ENCODE results near the gene LARP6. TPM values are rescaled to one million over a fixed set of nuclear protein-coding genes. Genes with fewer than 3 reads are reported as not detected.

LARP6 gene
- total and polyA plus RNA-seq, 2 of the 13 experiments (the other 11 are each of a cell fraction or from before 2014, with no cell fraction given) = 2.9 to 8.2 TPM

DNA sequence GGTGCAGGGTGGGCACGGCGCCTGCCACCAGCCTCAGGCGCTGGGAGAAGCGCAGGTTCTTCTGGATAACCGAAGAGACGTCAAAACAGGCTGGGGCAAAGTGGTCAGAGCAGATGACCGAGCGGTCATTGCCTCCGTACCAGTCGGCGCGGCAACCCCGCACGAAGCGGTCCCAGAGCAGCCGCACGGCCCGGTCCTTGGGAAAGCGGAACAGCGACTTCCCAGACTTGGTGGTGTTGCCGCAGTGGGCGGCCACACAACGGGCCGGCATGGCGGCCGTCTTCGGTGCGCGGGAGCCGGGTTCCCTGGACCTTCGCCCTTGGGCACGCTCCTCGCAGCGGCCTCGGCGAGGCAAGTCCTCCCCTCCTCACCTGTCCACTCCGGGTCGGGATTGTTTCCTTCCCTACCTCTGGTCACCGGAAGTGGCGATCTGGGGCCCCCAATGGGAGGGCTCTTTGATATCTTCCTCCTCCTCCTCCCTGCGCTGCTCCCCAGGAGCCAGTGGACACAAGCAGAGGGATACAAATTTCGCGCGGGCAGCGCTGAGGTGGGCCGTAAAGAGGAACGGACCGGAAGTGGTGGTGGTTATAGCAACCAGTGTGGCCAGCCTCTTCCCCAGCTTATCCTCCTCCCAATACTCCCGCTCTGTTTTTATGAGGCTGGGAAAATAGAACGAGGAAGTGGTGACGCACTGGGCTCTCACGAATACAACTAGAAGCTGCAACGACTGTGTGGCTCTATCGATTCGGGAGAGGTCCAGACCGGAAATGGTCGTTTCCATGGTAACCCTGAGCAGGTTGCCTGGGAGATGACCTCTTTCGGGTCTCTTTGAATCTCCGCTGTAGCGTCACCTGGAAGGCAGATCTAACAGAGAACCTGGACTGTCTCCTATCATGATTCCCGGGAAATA, 38.3 kb upstream of the LARP6 start, which contains the start of the genes LRRC49 and THAP10 (continued):
- TF ChIP-seq POGK (CRISPR knock-in tag; conservative IDR thresholded peaks at IDR 0.05) = 0 out of 2 replicates have a peak, but pooled peaks have one; percentile 32
- no peak for TF ChIP-seq ZFP82 (CRISPR knock-in tag; IDR thresholded peaks at IDR 0.05; ENCODE audit: borderline replicate concordance)
- no peak for TF ChIP-seq ZBTB26 (CRISPR knock-in tag; IDR thresholded peaks at IDR 0.05; ENCODE audit: borderline replicate concordance)
- 0 out of 2 replicates have a peak, but pooled peaks have one; percentile 13 for TF ChIP-seq HNF4A (CRISPR knock-in tag; IDR thresholded peaks at IDR 0.05)
- no peak for TF ChIP-seq ZNF430 (CRISPR knock-in tag; IDR thresholded peaks at IDR 0.05)
- TF ChIP-seq, protein P1, sequence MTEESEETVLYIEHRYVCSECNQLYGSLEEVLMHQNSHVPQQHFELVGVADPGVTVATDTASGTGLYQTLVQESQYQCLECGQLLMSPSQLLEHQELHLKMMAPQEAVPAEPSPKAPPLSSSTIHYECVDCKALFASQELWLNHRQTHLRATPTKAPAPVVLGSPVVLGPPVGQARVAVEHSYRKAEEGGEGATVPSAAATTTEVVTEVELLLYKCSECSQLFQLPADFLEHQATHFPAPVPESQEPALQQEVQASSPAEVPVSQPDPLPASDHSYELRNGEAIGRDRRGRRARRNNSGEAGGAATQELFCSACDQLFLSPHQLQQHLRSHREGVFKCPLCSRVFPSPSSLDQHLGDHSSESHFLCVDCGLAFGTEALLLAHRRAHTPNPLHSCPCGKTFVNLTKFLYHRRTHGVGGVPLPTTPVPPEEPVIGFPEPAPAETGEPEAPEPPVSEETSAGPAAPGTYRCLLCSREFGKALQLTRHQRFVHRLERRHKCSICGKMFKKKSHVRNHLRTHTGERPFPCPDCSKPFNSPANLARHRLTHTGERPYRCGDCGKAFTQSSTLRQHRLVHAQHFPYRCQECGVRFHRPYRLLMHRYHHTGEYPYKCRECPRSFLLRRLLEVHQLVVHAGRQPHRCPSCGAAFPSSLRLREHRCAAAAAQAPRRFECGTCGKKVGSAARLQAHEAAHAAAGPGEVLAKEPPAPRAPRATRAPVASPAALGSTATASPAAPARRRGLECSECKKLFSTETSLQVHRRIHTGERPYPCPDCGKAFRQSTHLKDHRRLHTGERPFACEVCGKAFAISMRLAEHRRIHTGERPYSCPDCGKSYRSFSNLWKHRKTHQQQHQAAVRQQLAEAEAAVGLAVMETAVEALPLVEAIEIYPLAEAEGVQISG (CRISPR knock-in tag; IDR thresholded peaks at IDR 0.05) = peak; percentile 85
- no peak for TF ChIP-seq CCDC6 (CRISPR knock-in tag; IDR thresholded peaks at IDR 0.05)
- TF ChIP-seq, protein P2, sequence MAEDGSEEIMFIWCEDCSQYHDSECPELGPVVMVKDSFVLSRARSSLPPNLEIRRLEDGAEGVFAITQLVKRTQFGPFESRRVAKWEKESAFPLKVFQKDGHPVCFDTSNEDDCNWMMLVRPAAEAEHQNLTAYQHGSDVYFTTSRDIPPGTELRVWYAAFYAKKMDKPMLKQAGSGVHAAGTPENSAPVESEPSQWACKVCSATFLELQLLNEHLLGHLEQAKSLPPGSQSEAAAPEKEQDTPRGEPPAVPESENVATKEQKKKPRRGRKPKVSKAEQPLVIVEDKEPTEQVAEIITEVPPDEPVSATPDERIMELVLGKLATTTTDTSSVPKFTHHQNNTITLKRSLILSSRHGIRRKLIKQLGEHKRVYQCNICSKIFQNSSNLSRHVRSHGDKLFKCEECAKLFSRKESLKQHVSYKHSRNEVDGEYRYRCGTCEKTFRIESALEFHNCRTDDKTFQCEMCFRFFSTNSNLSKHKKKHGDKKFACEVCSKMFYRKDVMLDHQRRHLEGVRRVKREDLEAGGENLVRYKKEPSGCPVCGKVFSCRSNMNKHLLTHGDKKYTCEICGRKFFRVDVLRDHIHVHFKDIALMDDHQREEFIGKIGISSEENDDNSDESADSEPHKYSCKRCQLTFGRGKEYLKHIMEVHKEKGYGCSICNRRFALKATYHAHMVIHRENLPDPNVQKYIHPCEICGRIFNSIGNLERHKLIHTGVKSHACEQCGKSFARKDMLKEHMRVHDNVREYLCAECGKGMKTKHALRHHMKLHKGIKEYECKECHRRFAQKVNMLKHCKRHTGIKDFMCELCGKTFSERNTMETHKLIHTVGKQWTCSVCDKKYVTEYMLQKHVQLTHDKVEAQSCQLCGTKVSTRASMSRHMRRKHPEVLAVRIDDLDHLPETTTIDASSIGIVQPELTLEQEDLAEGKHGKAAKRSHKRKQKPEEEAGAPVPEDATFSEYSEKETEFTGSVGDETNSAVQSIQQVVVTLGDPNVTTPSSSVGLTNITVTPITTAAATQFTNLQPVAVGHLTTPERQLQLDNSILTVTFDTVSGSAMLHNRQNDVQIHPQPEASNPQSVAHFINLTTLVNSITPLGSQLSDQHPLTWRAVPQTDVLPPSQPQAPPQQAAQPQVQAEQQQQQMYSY (CRISPR knock-in tag; IDR thresholded peaks at IDR 0.05) = no peak
- no peak for TF ChIP-seq ZC3H13 (CRISPR knock-in tag; IDR thresholded peaks at IDR 0.05)
- TF ChIP-seq ARHGAP35 (CRISPR knock-in tag; IDR thresholded peaks at IDR 0.05; ENCODE audit: borderline replicate concordance) = no peak; the same call in 1 of the 2 replicates
- TF ChIP-seq, protein P3, sequence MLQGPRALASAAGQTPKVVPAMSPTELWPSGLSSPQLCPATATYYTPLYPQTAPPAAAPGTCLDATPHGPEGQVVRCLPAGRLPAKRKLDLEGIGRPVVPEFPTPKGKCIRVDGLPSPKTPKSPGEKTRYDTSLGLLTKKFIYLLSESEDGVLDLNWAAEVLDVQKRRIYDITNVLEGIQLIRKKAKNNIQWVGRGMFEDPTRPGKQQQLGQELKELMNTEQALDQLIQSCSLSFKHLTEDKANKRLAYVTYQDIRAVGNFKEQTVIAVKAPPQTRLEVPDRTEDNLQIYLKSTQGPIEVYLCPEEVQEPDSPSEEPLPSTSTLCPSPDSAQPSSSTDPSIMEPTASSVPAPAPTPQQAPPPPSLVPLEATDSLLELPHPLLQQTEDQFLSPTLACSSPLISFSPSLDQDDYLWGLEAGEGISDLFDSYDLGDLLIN (CRISPR knock-in tag; IDR thresholded peaks at IDR 0.05; ENCODE audit: borderline replicate concordance) = no peak
- TF ChIP-seq IKZF5 (CRISPR knock-in tag; IDR thresholded peaks at IDR 0.05) = peak; percentile 80; the same call in 1 of the 2 replicates
- TF ChIP-seq PHF20 (CRISPR knock-in tag; IDR thresholded peaks at IDR 0.05) = peak; percentile 83
- no peak for TF ChIP-seq ZNF616 (CRISPR knock-in tag; IDR thresholded peaks at IDR 0.05; ENCODE audit: low read depth)
